HepG2 (cell line): Measurements from ENCODE around the gene GPATCH4. TPM values are rescaled to one million over a fixed set of nuclear protein-coding genes. Genes with fewer than 3 reads are reported as not detected.

ENCODE experiments used
- ATAC-seq: fragments of 200-7000 bp; cut with Tn5 transposase; 3 replicates; pipeline ENCODE4 v1.9.1; 2020; ENCODE audit warnings: mild to moderate bottlenecking, moderate library complexity
- BruUV-seq: library from RNA; stranded (reverse); fragments of 400-500 nt; replicated peaks from 2 replicates; lab custom pipeline; 2021; lab: Mats Ljungman, UMichigan
- CTCF ChIA-PET: fragments of 300-600 bp; formaldehyde crosslinking; extraction: SDS; loops from one replicate; lab custom pipeline; 2021; ENCODE audit warnings: low total read pairs, inconsistent platforms, low intra/inter-chr PET ratio; lab: Yijun Ruan, JAX
- POLR2A ChIA-PET: fragments of 350-600 bp; sonication (Branson Sonifier 250); formaldehyde crosslinking; loops from one replicate; lab custom pipeline; 2020; ENCODE audit warnings: antibody characterized with exemption, inconsistent platforms; lab: Yijun Ruan, JAX
- DNase-seq: peaks from one replicate; pipeline ENCODE4 v3.0.0-alpha.2; 2015; ENCODE audit warnings: low spot score
- FAIRE-seq: peaks from 3 replicates; lab custom pipeline; 2011; peaks lifted over from hg19 to GRCh38; lab: Jason Lieb, UNC
- H2AFZ ChIP-seq: one replicate; pipeline ENCODE4 v1.6.1; 2011; ENCODE audit warnings: low read length, inconsistent platforms
- H3K27ac ChIP-seq: fragments of 300-600 bp; 3 replicates; pipeline ENCODE4 v1.8.0; 2011; ENCODE audit warnings: mixed run types, mild to moderate bottlenecking, mixed read lengths, low read length, inconsistent platforms; ENCODE audit not compliant: insufficient read depth; ENCODE audit errors: extremely low read length
- H3K27me3 ChIP-seq, 2 experiments: fragments of 200-600 bp in 1 of 2; 2 replicates in 1 of 2; 3 replicates in 1 of 2; pipeline versions ENCODE4 v1.6.0 to v1.8.0; 2011; ENCODE audit warnings: low read length in 2 of 2, mild to moderate bottlenecking in 2 of 2, moderate library complexity in 2 of 2, inconsistent platforms in 1 of 2; ENCODE audit not compliant: insufficient read depth in 2 of 2, control insufficient read depth in 1 of 2
- H3K36me3 ChIP-seq, 2 experiments: fragments of 200-600 bp in 1 of 2; replicated peaks in 1 of 2; 2 replicates in 1 of 2; 3 replicates in 1 of 2; pipeline versions ENCODE4 v1.5.1 to v1.8.0; 2011; ENCODE audit warnings: low read length in 2 of 2, inconsistent platforms in 1 of 2; ENCODE audit not compliant: insufficient read depth in 2 of 2, control insufficient read depth in 1 of 2
- H3K4me1 ChIP-seq: 2 replicates; pipeline ENCODE4 v1.5.1; 2012; ENCODE audit warnings: low read length, inconsistent platforms; ENCODE audit not compliant: insufficient read depth
- H3K4me2 ChIP-seq: 2 replicates; pipeline ENCODE4 v1.6.0; 2011; ENCODE audit warnings: low read depth, low read length, inconsistent platforms
- H3K4me3 ChIP-seq, 3 experiments: fragments of 200-600 bp in 1 of 3; sonication (generic), shearing (Covaris generic) in 1 of 3; replicated peaks in 1 of 3; 2 replicates each; pipeline ENCODE4 v1.5.1; 2011 to 2016; ENCODE audit warnings: low read length in 3 of 3, inconsistent platforms in 2 of 3, low read depth in 2 of 3, mild to moderate bottlenecking in 2 of 3, control low read depth in 1 of 3, mixed read lengths in 1 of 3; ENCODE audit not compliant: insufficient read depth in 1 of 3
- H3K79me2 ChIP-seq: one replicate; pipeline ENCODE4 v1.6.1; 2011; ENCODE audit warnings: low read length, inconsistent platforms; ENCODE audit not compliant: insufficient read depth
- H3K9ac ChIP-seq: 2 replicates; pipeline ENCODE4 v1.6.0; 2011; ENCODE audit warnings: mild to moderate bottlenecking, low read depth, low read length, inconsistent platforms; ENCODE audit not compliant: insufficient read depth
- H3K9me3 ChIP-seq: 2 replicates; pipeline ENCODE4 v1.5.1; 2012; ENCODE audit warnings: mild to moderate bottlenecking, low read length
- H4K20me1 ChIP-seq: 2 replicates; pipeline ENCODE4 v1.6.0; 2011; ENCODE audit warnings: inconsistent platforms, mild to moderate bottlenecking, low read length, moderate library complexity; ENCODE audit not compliant: insufficient read depth
- AFF4 ChIP-seq: sonication (generic); formaldehyde crosslinking; IDR thresholded peaks from 2 replicates; pipeline ENCODE4 v1.4.0; 2020; ENCODE audit warnings: missing genetic modification reagents
- ATM ChIP-seq: fragments of 450-650 bp; IDR thresholded peaks from 2 replicates; pipeline ENCODE4 v1.7.1; 2017; ENCODE audit warnings: mild to moderate bottlenecking, borderline replicate concordance
- HNRNPL ChIP-seq: fragments of 200-400 bp; formaldehyde crosslinking; IDR thresholded peaks from 2 replicates; pipeline ENCODE4 v1.6.1; 2017; ENCODE audit warnings: mild to moderate bottlenecking, low read depth, low read length
- MIXL1 ChIP-seq: IDR thresholded peaks from 2 replicates; pipeline ENCODE4 v1.6.1; 2016
- NFE2L1 ChIP-seq: sonication (generic); formaldehyde crosslinking; IDR thresholded peaks from 2 replicates; pipeline ENCODE4 v1.4.0; 2020; ENCODE audit warnings: missing genetic modification reagents, mild to moderate bottlenecking, borderline replicate concordance
- PHF20 ChIP-seq: sonication (generic); formaldehyde crosslinking; IDR thresholded peaks from 2 replicates; pipeline ENCODE4 v1.5.0; 2020; ENCODE audit warnings: mild to moderate bottlenecking, missing genetic modification reagents
- PLSCR1 ChIP-seq: sonication (generic); formaldehyde crosslinking; IDR thresholded peaks from 2 replicates; pipeline ENCODE4 v1.5.0; 2020; ENCODE audit warnings: missing genetic modification reagents, mild to moderate bottlenecking, borderline replicate concordance
- RNF219 ChIP-seq: sonication (generic); formaldehyde crosslinking; IDR thresholded peaks from 2 replicates; pipeline ENCODE4 v1.5.0; 2020; ENCODE audit warnings: mild to moderate bottlenecking, missing genetic modification reagents
- TIGD3 ChIP-seq: sonication (generic); formaldehyde crosslinking; IDR thresholded peaks from 2 replicates; pipeline ENCODE4 v1.5.1; 2020; ENCODE audit warnings: mild to moderate bottlenecking, missing genetic modification reagents, borderline replicate concordance
- ZMYM2 ChIP-seq: sonication (generic); formaldehyde crosslinking; IDR thresholded peaks from 2 replicates; pipeline ENCODE4 v1.8.0; 2022; ENCODE audit warnings: mild to moderate bottlenecking, missing genetic modification reagents
- ZNF30 ChIP-seq: sonication (generic); formaldehyde crosslinking; IDR thresholded peaks from 2 replicates; pipeline ENCODE4 v1.5.0; 2020; ENCODE audit warnings: mild to moderate bottlenecking, missing genetic modification reagents
- WGBS: methylation state at CpG from one replicate; pipeline ENCODE4 v1.1.6; 2017; ENCODE audit warnings: low lambda C conversion rate; 5-methylcytosine and 5-hydroxymethylcytosine counted together
- in situ Hi-C: cut with HindIII; loops from 2 replicates; pipeline ENCODE4 v1.10.0; 2017; ENCODE audit warnings: low pct_unique_long_range_greater_than_20kb; ENCODE audit not compliant: extremely low pct_ligation_motif_present
- intact Hi-C: fragments of 100-400 bp; cut with micrococcal nuclease; formaldehyde crosslinking; loops from one replicate; pipeline ENCODE4 v1.10.0; 2022; ENCODE audit not compliant: unreplicated experiment
- polyA plus RNA-seq, 8 experiments: library from polyadenylated mRNA; depleted of rRNA in 3 of 8; stranded (reverse) in 7 of 8; unstranded in 1 of 8; fragments of >200 nt; fragmentation: Illumina TruSeq in 4 of 8; extraction: Trizol in 4 of 8; gene quantifications; 2 replicates each; pipeline versions ENCODE4 v1.2.1 to v1.2.3, GENCODE V29; 2011 to 2016; ENCODE audit warnings: low read depth in 4 of 8, missing spikeins in 1 of 8, mixed read lengths in 1 of 8; ENCODE audit not compliant: insufficient read depth in 1 of 8
- total RNA-seq, 5 experiments: library from RNA; depleted of rRNA; stranded (reverse); fragments of >200 nt; fragmentation: Illumina TruSeq; extraction: Trizol; gene quantifications; 2 replicates each; pipeline ENCODE4 v1.2.3, GENCODE V29; 2016; ENCODE audit warnings: low read depth in 1 of 5

Gene GPATCH4
- total and polyA plus RNA-seq, 2 of the 13 experiments (the other 11 are each of a cell fraction or from before 2014, with no cell fraction given), result 19.2 to 37.9 TPM

DNA sequence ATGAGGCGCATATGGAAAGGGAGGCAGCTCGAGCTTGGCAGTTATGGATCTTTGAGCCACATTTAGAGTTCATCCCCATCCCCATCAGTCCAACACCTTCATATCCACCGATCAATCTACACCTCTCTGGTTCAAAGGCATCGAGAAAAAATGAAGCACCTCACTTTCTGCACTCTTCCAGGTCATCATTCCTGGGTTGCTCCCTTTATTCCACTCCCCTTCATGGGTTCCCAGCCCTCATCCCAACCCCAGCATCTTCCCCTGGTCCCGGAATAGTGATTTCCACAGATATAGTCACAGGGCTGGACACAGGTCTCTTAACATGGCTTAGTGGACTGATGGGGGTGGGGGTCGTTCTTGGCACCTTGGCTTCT, 18.3 kb upstream of the GPATCH4 start:
- no peaks in the 10 kb centered on the region for H3K79me2 ChIP-seq
- no peak overlapping the region for H3K9ac ChIP-seq
- ChIA-PET CTCF (interaction anchor here (0.7 to 1.6 kb wide), 3 partner anchors 37 to 191 kb away, joined by 3 to 4 read pairs (median 3); partner anchors contain the start of gene NES), POLR2A (no interaction called here)
- 4% methylated on average over 6 of the region's 6 CpGs for WGBS
- H3K27ac ChIP-seq, result no peak overlapping the region
- no peak for TF ChIP-seq MIXL1
- no peak for TF ChIP-seq NFE2L1
- TF ChIP-seq ZNF30 (CRISPR knock-in tag), result no peak
- no peak for TF ChIP-seq AFF4 (CRISPR knock-in tag)
- no peak for TF ChIP-seq ATM
- TF ChIP-seq HNRNPL, result no peak
- no peak for TF ChIP-seq RNF219 (CRISPR knock-in tag)
- no peak for TF ChIP-seq PHF20 (CRISPR knock-in tag)
- no peak for TF ChIP-seq TIGD3 (CRISPR knock-in tag)
- TF ChIP-seq PLSCR1, result no peak
- no peak for TF ChIP-seq ZMYM2 (CRISPR knock-in tag)
- in situ Hi-C loops (no loop called here), intact Hi-C loops (no loop called here)
- no TSS peak for BruUV-seq
- H3K4me2 ChIP-seq, result no peak overlapping the region
- peaks cover 14 to 40% of the 10 kb centered on the region in 2 experiments for H3K27me3 ChIP-seq
- no peak for DNase-seq
- H3K4me3 ChIP-seq, result no peak overlapping the region
- H2AFZ ChIP-seq, result no peak overlapping the region
- no peaks in the 10 kb centered on the region for H3K9me3 ChIP-seq
- H3K4me1 ChIP-seq, result peaks cover 43% of the 10 kb centered on the region
- FAIRE-seq, result no peak
- no peaks in the 10 kb centered on the region for H3K36me3 ChIP-seq
- ATAC-seq, result no peak
- no peaks in the 10 kb centered on the region for H4K20me1 ChIP-seq
